ENCODE results near the gene SLC19A1.

GRCh38 chr21:45583831-45584509, 41.7 kb upstream of the SLC19A1 start:
- no peak for TF ChIP-seq CTCF (IDR thresholded peaks at IDR 0.05)
- TF ChIP-seq POLR2A (IDR thresholded peaks at IDR 0.05), result no peak

All from right lobe of liver (tissue), 4 donors.